SH-SY5Y (cell line): Measurements from ENCODE around the gene SEMA4D.

ENCODE experiments used
- GATA2 ChIP-seq: IDR thresholded peaks from 2 replicates; pipeline ENCODE4 v1.6.1; 2011; ENCODE audit warnings: mild to moderate bottlenecking, low read depth, low read length
- GATA3 ChIP-seq: IDR thresholded peaks from 2 replicates; pipeline ENCODE4 v1.6.1; 2011; ENCODE audit warnings: low read depth, mild to moderate bottlenecking, low read length, moderate library complexity

DNA sequence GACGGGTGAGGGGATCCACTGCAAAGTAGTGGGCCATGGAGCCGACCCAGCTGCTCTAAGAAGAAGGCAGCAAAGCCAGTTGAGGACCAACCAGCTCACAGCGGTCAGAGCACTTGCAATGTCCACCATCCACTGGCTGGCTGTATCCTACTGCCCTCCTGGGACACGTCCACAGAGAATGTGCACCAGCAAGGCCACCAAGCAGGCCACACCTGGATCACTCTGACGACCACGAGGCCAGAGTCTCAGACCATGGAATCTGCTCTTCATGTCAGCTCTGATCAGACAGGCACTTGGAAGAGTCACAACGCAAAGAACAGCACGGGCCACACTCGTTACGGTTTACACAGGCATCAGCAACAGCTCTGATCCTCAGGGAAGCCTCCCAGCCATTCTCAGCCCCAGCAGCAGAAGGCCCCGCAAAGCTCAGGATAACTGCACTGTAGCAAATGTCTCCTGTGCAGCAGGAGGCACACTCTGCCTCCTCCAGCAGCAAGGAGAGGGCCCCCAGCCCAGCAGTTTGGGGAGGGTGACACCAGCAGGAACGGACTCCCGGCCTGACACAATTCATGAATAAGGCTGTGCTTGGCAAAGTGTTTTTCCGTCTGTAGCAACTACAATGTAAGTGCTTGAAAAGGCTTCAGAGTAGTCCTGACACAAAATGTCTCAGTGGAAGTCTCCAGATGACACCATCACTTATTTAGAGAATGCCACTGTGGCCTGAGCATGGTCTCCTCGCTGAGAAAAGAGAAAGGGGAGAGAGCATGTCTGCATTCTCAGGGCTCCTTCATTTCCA is 15.7 kb downstream of the SEMA4D start:
- TF ChIP-seq GATA3 (no peak), GATA2 (no peak)
